ENCODE results near the gene MIPOL1. TPM values are rescaled to one million over a fixed set of nuclear protein-coding genes. Genes with fewer than 3 reads are reported as not detected.

Gene MIPOL1
- total RNA-seq, 3 donors from 2014 or later (not counting 1 experiment from before 2014, with no cell fraction given): not detected

- Histone ChIP-seq H3K36me3 (ENCODE audit: control insufficient read depth, insufficient read depth, low read length) (no peaks in the 10 kb centered on the region), H3K27me3 (ENCODE audit: control insufficient read depth, insufficient read depth, low read length) (no peaks in the 10 kb centered on the region), H3K27ac (ENCODE audit: low read length) (no peak overlapping the region), H3K4me3 (ENCODE audit: low read length) (no peak overlapping the region), H3K9me3 (ENCODE audit: control insufficient read depth, insufficient read depth, low read length) (no peaks in the 10 kb centered on the region), H3K4me1 (ENCODE audit: control insufficient read depth, insufficient read depth, low read length) (no peaks in the 10 kb centered on the region)
- intact Hi-C loops (cut with micrococcal nuclease): loop anchor here (10.0 kb wide), 1 partner anchor 1627 kb away; no protein-coding TSS in a partner anchor
- H3K27ac Mint-ChIP-seq: no peak overlapping the region
- 95% methylated on average over 2 of the region's 3 CpGs for WGBS (ENCODE audit: insufficient coverage)
- ATAC-seq: no peak
- no peak for TF ChIP-seq CTCF (IDR thresholded peaks at IDR 0.05)
- H3K36me3 Mint-ChIP-seq: no peaks in the 10 kb centered on the region
- H3K27me3 Mint-ChIP-seq (ENCODE audit: low read depth in 2 of 2): no peaks in the 10 kb centered on the region
- no peaks in the 10 kb centered on the region for H3K4me1 Mint-ChIP-seq
- no peaks in the 10 kb centered on the region for H3K9me3 Mint-ChIP-seq
- no peak overlapping the region for H3K4me3 Mint-ChIP-seq
- no peak for DNase-seq
Measured at GRCh38 chr14:37247791-37248461, 50.2 kb downstream of the MIPOL1 start.

- Histone ChIP-seq H3K4me3 (ENCODE audit: low read length) (no peak overlapping the region), H3K9me3 (ENCODE audit: control insufficient read depth, insufficient read depth, low read length) (no peaks in the 10 kb centered on the region), H3K4me1 (ENCODE audit: control insufficient read depth, insufficient read depth, low read length) (no peaks in the 10 kb centered on the region), H3K36me3 (ENCODE audit: control insufficient read depth, insufficient read depth, low read length) (no peaks in the 10 kb centered on the region), H3K27me3 (ENCODE audit: control insufficient read depth, insufficient read depth, low read length) (no peaks in the 10 kb centered on the region), H3K27ac (ENCODE audit: low read length) (no peak overlapping the region)
- Mint-ChIP-seq H3K36me3 (no peaks in the 10 kb centered on the region), H3K9me3 (no peaks in the 10 kb centered on the region), H3K4me1 (no peaks in the 10 kb centered on the region), H3K27ac (no peak overlapping the region), H3K27me3 (ENCODE audit: low read depth in 2 of 2) (no peaks in the 10 kb centered on the region), H3K4me3 (no peak overlapping the region)
- TF ChIP-seq CTCF (IDR thresholded peaks at IDR 0.05): no peak
- intact Hi-C loops (cut with micrococcal nuclease): no loop called here
- no peak for ATAC-seq
- DNase-seq: no peak
Measured at GRCh38 chr14:37251775-37252174, 54.0 kb downstream of the MIPOL1 start.

- DNase-seq: no peak
- intact Hi-C loops (cut with micrococcal nuclease): no loop called here
- Mint-ChIP-seq H3K4me1 (no peaks in the 10 kb centered on the region), H3K27ac (no peak overlapping the region), H3K36me3 (no peaks in the 10 kb centered on the region), H3K27me3 (ENCODE audit: low read depth in 2 of 2) (no peaks in the 10 kb centered on the region), H3K4me3 (no peak overlapping the region), H3K9me3 (no peaks in the 10 kb centered on the region)
- ATAC-seq: no peak
- H3K4me3 ChIP-seq (ENCODE audit: low read length): no peak overlapping the region
- no peaks in the 10 kb centered on the region for H3K36me3 ChIP-seq (ENCODE audit: control insufficient read depth, insufficient read depth, low read length)
- H3K27me3 ChIP-seq (ENCODE audit: control insufficient read depth, insufficient read depth, low read length): no peaks in the 10 kb centered on the region
- H3K9me3 ChIP-seq (ENCODE audit: control insufficient read depth, insufficient read depth, low read length): no peaks in the 10 kb centered on the region
- TF ChIP-seq CTCF (IDR thresholded peaks at IDR 0.05): no peak
- no peaks in the 10 kb centered on the region for H3K4me1 ChIP-seq (ENCODE audit: control insufficient read depth, insufficient read depth, low read length)
- no peak overlapping the region for H3K27ac ChIP-seq (ENCODE audit: low read length)
- WGBS (ENCODE audit: insufficient coverage): no CpG with 5 or more reads among the region's 1 CpG
Measured at GRCh38 chr14:37252434-37252833, 54.7 kb downstream of the MIPOL1 start.

- no peaks in the 10 kb centered on the region for H3K27me3 Mint-ChIP-seq (ENCODE audit: low read depth in 2 of 2)
- ATAC-seq: no peak
- H3K4me1 ChIP-seq (ENCODE audit: control insufficient read depth, insufficient read depth, low read length): no peaks in the 10 kb centered on the region
- no peaks in the 10 kb centered on the region for H3K9me3 ChIP-seq (ENCODE audit: control insufficient read depth, insufficient read depth, low read length)
- H3K27me3 ChIP-seq (ENCODE audit: control insufficient read depth, insufficient read depth, low read length): no peaks in the 10 kb centered on the region
- no peak overlapping the region for H3K27ac Mint-ChIP-seq
- H3K36me3 Mint-ChIP-seq: no peaks in the 10 kb centered on the region
- no peaks in the 10 kb centered on the region for H3K36me3 ChIP-seq (ENCODE audit: control insufficient read depth, insufficient read depth, low read length)
- no peaks in the 10 kb centered on the region for H3K4me1 Mint-ChIP-seq
- no CpG with 5 or more reads among the region's 1 CpG for WGBS (ENCODE audit: insufficient coverage)
- no peak overlapping the region for H3K4me3 Mint-ChIP-seq
- TF ChIP-seq CTCF (IDR thresholded peaks at IDR 0.05): no peak
- no peak for DNase-seq
- H3K27ac ChIP-seq (ENCODE audit: low read length): no peak overlapping the region
- no peaks in the 10 kb centered on the region for H3K9me3 Mint-ChIP-seq
- intact Hi-C loops (cut with micrococcal nuclease): no loop called here
- H3K4me3 ChIP-seq (ENCODE audit: low read length): no peak overlapping the region
Measured at GRCh38 chr14:37253905-37254304, 56.2 kb downstream of the MIPOL1 start.
